HG02610 (cell line): Measurements from ENCODE around the gene DYRK2.
"Not testable (repeated sequence)": the region's sequence is repeated elsewhere in the genome, so short reads cannot be mapped to it uniquely, and the experiment has no call there.

Experiments used
- ATAC-seq: cut with Tn5 transposase; IDR thresholded peaks from one replicate; pipeline ENCODE4 v1.9.1; 2021; ENCODE audit warnings: mild to moderate bottlenecking, moderate library complexity; ENCODE audit not compliant: unreplicated experiment

DYRK2 gene

GRCh38 chr12:67669217-67669933 lies 20.8 kb downstream of the DYRK2 start:
- no peak for ATAC-seq

- ATAC-seq, result no peak
Measured at GRCh38 chr12:67669934-67670631, 21.5 kb downstream of the DYRK2 start.

GRCh38 chr12:67671419-67671818 lies 22.9 kb downstream of the DYRK2 start:
- ATAC-seq, result no peak

- no peak for ATAC-seq
Measured at GRCh38 chr12:67671892-67672291, 23.3 kb downstream of the DYRK2 start.

GRCh38 chr12:67672507-67672906 lies 24.0 kb downstream of the DYRK2 start:
- not testable (repeated sequence) for ATAC-seq

GRCh38 chr12:67673509-67673908 lies 25.0 kb downstream of the DYRK2 start:
- ATAC-seq, result not testable (repeated sequence)

GRCh38 chr12:67674417-67674816 lies 25.9 kb downstream of the DYRK2 start:
- ATAC-seq, result no peak

- no peak for ATAC-seq
Measured at GRCh38 chr12:67676624-67677023, 28.1 kb downstream of the DYRK2 start.

GRCh38 chr12:67677166-67677565 lies 28.6 kb downstream of the DYRK2 start:
- ATAC-seq, result no peak

- ATAC-seq, result no peak
Measured at GRCh38 chr12:67681105-67681778, 32.7 kb downstream of the DYRK2 start.

- no peak for ATAC-seq
Measured at GRCh38 chr12:67681941-67682620, 33.5 kb downstream of the DYRK2 start.

GRCh38 chr12:67689385-67689784 lies 40.8 kb downstream of the DYRK2 start:
- ATAC-seq, result no peak

- no peak for ATAC-seq
Measured at GRCh38 chr12:67690656-67691055, 42.1 kb downstream of the DYRK2 start.

GRCh38 chr12:67691220-67691619 lies 42.7 kb downstream of the DYRK2 start:
- ATAC-seq, result no peak

- no peak for ATAC-seq
Measured at GRCh38 chr12:67692135-67692534, 43.6 kb downstream of the DYRK2 start.

GRCh38 chr12:67692966-67693365 lies 44.4 kb downstream of the DYRK2 start:
- ATAC-seq, result no peak

- ATAC-seq, result no peak
Measured at GRCh38 chr12:67693894-67694293, 45.3 kb downstream of the DYRK2 start.

- no peak for ATAC-seq
Measured at GRCh38 chr12:67694306-67694900, 45.9 kb downstream of the DYRK2 start.

GRCh38 chr12:67695974-67696373 lies 47.4 kb downstream of the DYRK2 start:
- no peak for ATAC-seq

GRCh38 chr12:67697443-67697842 lies 48.9 kb downstream of the DYRK2 start:
- no peak for ATAC-seq

GRCh38 chr12:67697967-67698366 lies 49.4 kb downstream of the DYRK2 start:
- no peak for ATAC-seq
